Mesangial cell (primary cell): ENCODE data around the gene JMJD4. TPM values are rescaled to one million over a fixed set of nuclear protein-coding genes. Genes with fewer than 3 reads are reported as not detected.

Experiments used
- total RNA-seq: library from RNA; depleted of rRNA; stranded (reverse); fragments of >200 nt; gene quantifications from 2 replicates; pipeline ENCODE4 v1.2.3, GENCODE V29; 2015

Gene JMJD4, protein sequence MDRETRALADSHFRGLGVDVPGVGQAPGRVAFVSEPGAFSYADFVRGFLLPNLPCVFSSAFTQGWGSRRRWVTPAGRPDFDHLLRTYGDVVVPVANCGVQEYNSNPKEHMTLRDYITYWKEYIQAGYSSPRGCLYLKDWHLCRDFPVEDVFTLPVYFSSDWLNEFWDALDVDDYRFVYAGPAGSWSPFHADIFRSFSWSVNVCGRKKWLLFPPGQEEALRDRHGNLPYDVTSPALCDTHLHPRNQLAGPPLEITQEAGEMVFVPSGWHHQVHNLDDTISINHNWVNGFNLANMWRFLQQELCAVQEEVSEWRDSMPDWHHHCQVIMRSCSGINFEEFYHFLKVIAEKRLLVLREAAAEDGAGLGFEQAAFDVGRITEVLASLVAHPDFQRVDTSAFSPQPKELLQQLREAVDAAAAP
- 22.0 and 22.1 TPM in 2 replicates for total RNA-seq

DNA sequence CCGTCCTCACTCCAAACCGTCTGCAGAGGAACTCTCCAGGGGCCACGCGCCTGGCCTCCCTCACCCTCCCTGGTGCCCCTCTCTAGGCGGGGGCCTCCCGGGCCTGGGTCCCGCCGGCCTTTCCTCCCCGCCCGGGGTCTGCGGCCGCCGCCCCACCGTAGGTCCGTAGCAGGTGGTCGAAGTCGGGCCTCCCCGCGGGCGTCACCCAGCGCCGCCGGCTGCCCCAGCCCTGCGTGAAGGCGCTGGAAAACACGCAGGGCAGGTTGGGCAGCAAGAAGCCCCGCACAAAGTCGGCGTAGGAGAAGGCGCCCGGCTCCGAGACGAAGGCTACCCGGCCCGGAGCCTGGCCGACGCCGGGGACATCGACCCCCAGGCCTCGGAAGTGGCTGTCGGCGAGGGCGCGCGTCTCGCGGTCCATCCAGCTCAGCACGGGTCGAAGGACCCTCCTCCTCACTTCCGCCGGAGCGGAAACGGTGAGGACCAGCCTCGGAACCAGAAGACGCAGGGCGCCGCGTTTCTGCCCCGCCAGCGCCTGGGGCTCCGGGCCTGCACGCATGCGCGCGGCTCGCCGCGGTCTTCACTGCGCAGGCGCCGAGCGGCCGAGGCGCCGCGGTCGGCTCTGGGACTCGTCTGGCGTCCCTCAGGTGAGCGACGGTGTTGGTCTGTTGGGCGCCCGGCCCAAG lies at the start of gene JMJD4, which contains the start of gene SNAP47:
JMJD4 (minus strand) TSS at position 447 of the 683 bp plus-strand sequence; CDS start at position 418, 29 bp downstream.
SNAP47 (plus strand) TSS at position 580 of the 683 bp plus-strand sequence. CDS start 12,302 bp downstream, outside the sequence.

Other genes with a start within 250 kb of the JMJD4 start
- gene ZNF678, start 171.7 kb downstream of the JMJD4 start, total RNA-seq = 4.1 and 9.3 TPM in 2 replicates
- 34.4 and 39.7 TPM in 2 replicates for gene SNAP47, start 133 bp upstream of the JMJD4 start, total RNA-seq
- not detected in 2 replicates for gene PRSS38, start 80.4 kb upstream of the JMJD4 start, total RNA-seq
- gene WNT9A, start 212.6 kb upstream of the JMJD4 start, total RNA-seq = 0.65 and 4.3 TPM in 2 replicates